GM21515 (cell line): ENCODE data around the gene MYO10.
"Not testable (repeated sequence)": the region's sequence is repeated elsewhere in the genome, so short reads cannot be mapped to it uniquely, and the experiment has no call there.

Experiments used
- ATAC-seq: cut with Tn5 transposase; IDR thresholded peaks from one replicate; pipeline ENCODE4 v1.9.1; 2021; ENCODE audit not compliant: unreplicated experiment

Gene MYO10

GRCh38 chr5:16754601-16755000 lies 181.5 kb downstream of the MYO10 start:
- ATAC-seq, result no peak

- ATAC-seq, result no peak
Observed at GRCh38 chr5:16754086-16754485, 182.0 kb downstream of the MYO10 start.

GRCh38 chr5:16750445-16750844 lies 185.6 kb downstream of the MYO10 start:
- ATAC-seq, result no peak

GRCh38 chr5:16749626-16750025 lies 186.5 kb downstream of the MYO10 start:
- ATAC-seq, result no peak

GRCh38 chr5:16744164-16744880 lies 191.8 kb downstream of the MYO10 start:
- no peak for ATAC-seq

GRCh38 chr5:16742938-16743337 lies 193.2 kb downstream of the MYO10 start:
- ATAC-seq, result no peak

- no peak for ATAC-seq
Observed at GRCh38 chr5:16740811-16741392, 195.2 kb downstream of the MYO10 start.

- no peak for ATAC-seq
Observed at GRCh38 chr5:16740066-16740810, 195.8 kb downstream of the MYO10 start.

- ATAC-seq, result not testable (repeated sequence)
Observed at GRCh38 chr5:16738393-16738792, 197.7 kb downstream of the MYO10 start.

- no peak for ATAC-seq
Observed at GRCh38 chr5:16737620-16738364, 198.3 kb downstream of the MYO10 start.

- no peak for ATAC-seq
Observed at GRCh38 chr5:16737209-16737608, 198.9 kb downstream of the MYO10 start.

- ATAC-seq, result no peak
Observed at GRCh38 chr5:16736158-16736995, 199.7 kb downstream of the MYO10 start.

GRCh38 chr5:16735101-16736060 lies 200.7 kb downstream of the MYO10 start:
- ATAC-seq, result no peak

- ATAC-seq, result no peak
Observed at GRCh38 chr5:16733331-16734006, 202.6 kb downstream of the MYO10 start.

- no peak for ATAC-seq
Observed at GRCh38 chr5:16732356-16732755, 203.7 kb downstream of the MYO10 start.

- ATAC-seq, result no peak
Observed at GRCh38 chr5:16727755-16728325, 208.2 kb downstream of the MYO10 start.

GRCh38 chr5:16726538-16726946 lies 209.5 kb downstream of the MYO10 start:
- ATAC-seq, result no peak

- no peak for ATAC-seq
Observed at GRCh38 chr5:16725575-16725974, 210.5 kb downstream of the MYO10 start.
